ENCODE measurements around the gene CCBE1. TPM values are rescaled to one million over a fixed set of nuclear protein-coding genes. Genes with fewer than 3 reads are reported as not detected.

The CCBE1 gene
- total RNA-seq, 1 experiment from 2014 or later, result not detected

- Histone ChIP-seq H3K4me1 (no peaks in the 10 kb centered on the region), H3K27ac (no peak overlapping the region), H3K27me3 (no peaks in the 10 kb centered on the region), H3K9me3 (replicated peaks) (no peaks in the 10 kb centered on the region), H3K4me3 (no peak overlapping the region), H3K36me3 (no peaks in the 10 kb centered on the region)
- no peak for DNase-seq
Measured at GRCh38 chr18:59466980-59467379, 230.2 kb downstream of the CCBE1 start.

GRCh38 chr18:59464486-59464885 lies 232.7 kb downstream of the CCBE1 start:
- no peak overlapping the region for H3K4me3 ChIP-seq
- no peak overlapping the region for H3K27ac ChIP-seq
- H3K27me3 ChIP-seq, result no peaks in the 10 kb centered on the region
- H3K36me3 ChIP-seq, result no peaks in the 10 kb centered on the region
- no peaks in the 10 kb centered on the region for H3K4me1 ChIP-seq
- DNase-seq, result no peak
- H3K9me3 ChIP-seq (replicated peaks), result no peaks in the 10 kb centered on the region

GRCh38 chr18:59461171-59461570 lies 236.1 kb downstream of the CCBE1 start:
- no peaks in the 10 kb centered on the region for H3K9me3 ChIP-seq (replicated peaks)
- H3K4me3 ChIP-seq, result no peak overlapping the region
- no peaks in the 10 kb centered on the region for H3K4me1 ChIP-seq
- no peaks in the 10 kb centered on the region for H3K36me3 ChIP-seq
- no peak overlapping the region for H3K27ac ChIP-seq
- H3K27me3 ChIP-seq, result no peaks in the 10 kb centered on the region
- DNase-seq, result no peak

GRCh38 chr18:59460072-59460420 lies 237.2 kb downstream of the CCBE1 start:
- no peaks in the 10 kb centered on the region for H3K36me3 ChIP-seq
- H3K4me1 ChIP-seq, result no peaks in the 10 kb centered on the region
- no peaks in the 10 kb centered on the region for H3K9me3 ChIP-seq (replicated peaks)
- H3K27ac ChIP-seq, result no peak overlapping the region
- H3K4me3 ChIP-seq, result no peak overlapping the region
- no peaks in the 10 kb centered on the region for H3K27me3 ChIP-seq
- no peak for DNase-seq

- Histone ChIP-seq H3K9me3 (replicated peaks) (no peaks in the 10 kb centered on the region), H3K4me1 (no peaks in the 10 kb centered on the region), H3K36me3 (no peaks in the 10 kb centered on the region), H3K4me3 (no peak overlapping the region), H3K27me3 (no peaks in the 10 kb centered on the region), H3K27ac (no peak overlapping the region)
- peak in 1 of 2 experiments; percentile 20 for DNase-seq
Measured at GRCh38 chr18:59459369-59460071, 237.7 kb downstream of the CCBE1 start.

GRCh38 chr18:59458575-59458974 lies 238.6 kb downstream of the CCBE1 start:
- H3K4me1 ChIP-seq, result no peaks in the 10 kb centered on the region
- H3K9me3 ChIP-seq (replicated peaks), result no peaks in the 10 kb centered on the region
- no peaks in the 10 kb centered on the region for H3K27me3 ChIP-seq
- no peak overlapping the region for H3K27ac ChIP-seq
- H3K4me3 ChIP-seq, result no peak overlapping the region
- no peak for DNase-seq
- H3K36me3 ChIP-seq, result no peaks in the 10 kb centered on the region

- Histone ChIP-seq H3K4me1 (no peaks in the 10 kb centered on the region), H3K27me3 (no peaks in the 10 kb centered on the region), H3K27ac (no peak overlapping the region), H3K4me3 (no peak overlapping the region), H3K9me3 (replicated peaks) (no peaks in the 10 kb centered on the region), H3K36me3 (no peaks in the 10 kb centered on the region)
- no peak for DNase-seq
Measured at GRCh38 chr18:59456657-59457056, 240.6 kb downstream of the CCBE1 start.

- peak; percentile 6 to 23 for DNase-seq
- no peaks in the 10 kb centered on the region for H3K9me3 ChIP-seq (replicated peaks)
- no peak overlapping the region for H3K27ac ChIP-seq
Measured at GRCh38 chr18:59455728-59456276, 241.4 kb downstream of the CCBE1 start.

GRCh38 chr18:59454909-59455727 lies 242.1 kb downstream of the CCBE1 start:
- H3K27ac ChIP-seq, result no peak overlapping the region
- H3K9me3 ChIP-seq (replicated peaks), result no peaks in the 10 kb centered on the region
- DNase-seq, result no peak
- no peak overlapping the region for H3K4me3 ChIP-seq
- no peaks in the 10 kb centered on the region for H3K27me3 ChIP-seq
- H3K36me3 ChIP-seq, result no peaks in the 10 kb centered on the region
- H3K4me1 ChIP-seq, result no peaks in the 10 kb centered on the region

More at GRCh38 chr18:59455728-59456276, 241.4 kb downstream of the CCBE1 start:
- Histone ChIP-seq H3K4me3 (no peak overlapping the region), H3K36me3 (no peaks in the 10 kb centered on the region), H3K4me1 (no peaks in the 10 kb centered on the region), H3K27me3 (no peaks in the 10 kb centered on the region)

- H3K27ac ChIP-seq, result no peak overlapping the region
- no peak for DNase-seq
- H3K4me3 ChIP-seq, result no peak overlapping the region
Measured at GRCh38 chr18:59453468-59453961, 243.7 kb downstream of the CCBE1 start.

GRCh38 chr18:59451963-59452362 lies 245.3 kb downstream of the CCBE1 start:
- Histone ChIP-seq H3K27me3 (no peaks in the 10 kb centered on the region), H3K4me1 (no peaks in the 10 kb centered on the region), H3K36me3 (no peaks in the 10 kb centered on the region), H3K27ac (no peak overlapping the region), H3K4me3 (no peak overlapping the region), H3K9me3 (replicated peaks) (no peaks in the 10 kb centered on the region)
- DNase-seq, result no peak

More at GRCh38 chr18:59453468-59453961, 243.7 kb downstream of the CCBE1 start:
- no peaks in the 10 kb centered on the region for H3K4me1 ChIP-seq
- no peaks in the 10 kb centered on the region for H3K36me3 ChIP-seq
- no peaks in the 10 kb centered on the region for H3K27me3 ChIP-seq
- no peaks in the 10 kb centered on the region for H3K9me3 ChIP-seq (replicated peaks)

- H3K4me1 ChIP-seq, result no peaks in the 10 kb centered on the region
- no peaks in the 10 kb centered on the region for H3K36me3 ChIP-seq
- H3K9me3 ChIP-seq (replicated peaks), result no peaks in the 10 kb centered on the region
- no peak overlapping the region for H3K27ac ChIP-seq
- DNase-seq, result no peak
- H3K27me3 ChIP-seq, result no peaks in the 10 kb centered on the region
- no peak overlapping the region for H3K4me3 ChIP-seq
Measured at GRCh38 chr18:59451073-59451472, 246.2 kb downstream of the CCBE1 start.

GRCh38 chr18:59448546-59448945 lies 248.7 kb downstream of the CCBE1 start:
- DNase-seq, result no peak
- H3K27me3 ChIP-seq, result no peaks in the 10 kb centered on the region
- no peak overlapping the region for H3K27ac ChIP-seq
- H3K9me3 ChIP-seq (replicated peaks), result no peaks in the 10 kb centered on the region
- H3K4me3 ChIP-seq, result no peak overlapping the region
- no peaks in the 10 kb centered on the region for H3K36me3 ChIP-seq
- H3K4me1 ChIP-seq, result no peaks in the 10 kb centered on the region

- H3K4me1 ChIP-seq, result no peaks in the 10 kb centered on the region
- DNase-seq, result no peak
Measured at GRCh38 chr18:59446012-59446411, 251.2 kb downstream of the CCBE1 start.

GRCh38 chr18:59437851-59438569 lies 259.2 kb downstream of the CCBE1 start:
- no peak for DNase-seq
- Histone ChIP-seq H3K36me3 (no peaks in the 10 kb centered on the region), H3K27ac (no peak overlapping the region)

More at GRCh38 chr18:59446012-59446411, 251.2 kb downstream of the CCBE1 start:
- H3K27me3 ChIP-seq, result no peaks in the 10 kb centered on the region
- no peak overlapping the region for H3K4me3 ChIP-seq
- H3K27ac ChIP-seq, result no peak overlapping the region
- no peaks in the 10 kb centered on the region for H3K36me3 ChIP-seq
- H3K9me3 ChIP-seq (replicated peaks), result no peaks in the 10 kb centered on the region

More at GRCh38 chr18:59437851-59438569, 259.2 kb downstream of the CCBE1 start:
- Histone ChIP-seq H3K4me3 (no peak overlapping the region), H3K9me3 (replicated peaks) (no peaks in the 10 kb centered on the region), H3K4me1 (no peaks in the 10 kb centered on the region), H3K27me3 (no peaks in the 10 kb centered on the region)
